Measurements from ENCODE around the gene GDF11. TPM values are rescaled to one million over a fixed set of nuclear protein-coding genes. Genes with fewer than 3 reads are reported as not detected.

GDF11 gene
- total and polyA plus RNA-seq, 2 of the 8 experiments (the other 6 are each of a cell fraction or from before 2014, with no cell fraction given), result 12.1 to 15.1 TPM

DNA sequence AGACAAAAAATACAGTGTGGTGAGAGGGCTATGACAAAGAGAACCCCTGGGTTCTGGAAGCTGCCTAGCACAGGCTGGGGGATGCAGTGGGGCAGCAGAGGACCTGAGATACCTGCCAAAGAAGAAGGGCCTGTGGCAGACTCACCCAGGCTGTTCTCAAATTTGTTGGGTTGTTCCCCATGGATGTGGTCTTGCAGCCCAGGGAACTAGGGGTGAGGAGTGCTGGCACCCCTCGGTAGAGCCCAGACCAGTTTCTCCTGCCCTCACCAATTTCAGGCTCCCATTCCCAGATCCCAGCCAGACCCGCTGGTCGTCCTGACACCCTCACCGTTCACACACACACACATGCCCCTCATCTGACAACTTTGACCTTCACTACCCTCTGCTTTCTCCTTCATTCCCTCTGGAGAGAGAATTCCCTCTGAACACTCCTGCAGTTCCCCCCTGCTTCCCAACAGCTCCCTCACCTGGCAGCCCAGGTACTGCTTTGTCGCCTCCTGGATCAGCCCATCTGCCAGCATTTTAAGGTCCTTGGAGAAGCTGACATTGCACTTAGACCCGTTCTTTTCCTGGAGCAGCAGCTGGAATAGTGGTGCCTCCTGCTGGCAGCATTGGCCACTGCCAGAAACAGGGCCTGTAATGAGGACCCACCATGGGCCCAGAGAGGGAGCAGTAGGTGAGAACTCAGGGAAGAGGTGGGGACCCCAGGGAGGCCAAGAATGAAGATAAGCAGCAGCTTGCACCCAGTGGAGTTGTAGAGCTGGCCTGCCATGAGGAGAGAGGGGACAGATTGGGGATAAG lies 5.9 kb upstream of the GDF11 start:
- H3K23ac ChIP-seq (ENCODE audit: insufficient read length), result no peak overlapping the region
- no peaks in the 10 kb centered on the region for H3K79me1 ChIP-seq (ENCODE audit: low read depth, low read length)
- H3K56ac ChIP-seq (replicated peaks; ENCODE audit: insufficient read length, low read depth, low read length), result no peak overlapping the region
- WGBS, 2 experiments (ENCODE audit: extremely low coverage in 1 of 2, insufficient coverage in 1 of 2, insufficient read length in 1 of 2, insufficient replicate concordance in 2 of 2, low coverage in 1 of 2, low lambda C conversion rate in 2 of 2, missing lambda C conversion rate in 1 of 2), result 27% methylated on average over 6 of the region's 6 CpGs; no CpG with 5 or more reads in 1 of the 2 experiments
- no peak overlapping the region for H2BK20ac ChIP-seq (ENCODE audit: low read length)
- H4K5ac ChIP-seq (ENCODE audit: insufficient read length, low read depth, low read length), result no peak overlapping the region
- peak overlapping the region in 1 of 4 experiments; percentile 62; a peak in 2 of 8 replicates for H3K4me3 ChIP-seq (ENCODE audit: extremely low read depth in 1 of 4, insufficient read depth in 2 of 4, low read depth in 3 of 4, low read length in 4 of 4)
- H2BK12ac ChIP-seq (ENCODE audit: low read depth, low read length), result no peak overlapping the region; the same call in 1 of the 2 replicates
- ChIA-PET CTCF (ENCODE audit: partially characterized antibody) (interaction anchor here (0.6 to 11.1 kb wide), 44 partner anchors 7 to 1339 kb away, joined by 3 to 229 read pairs (median 6); partner anchors contain the start of genes BLOC1S1, CD63, DNAJC14 and ITGA7), POLR2A (ENCODE audit: partially characterized antibody) (interaction anchor here (1.7 to 34.1 kb wide), 5 partner anchors 14 to 190 kb away, joined by 4 to 809 read pairs (median 13); partner anchors contain the start of genes ITGA7 and PYM1)
- H3K4me2 ChIP-seq (ENCODE audit: insufficient read depth in 1 of 2, low read depth in 2 of 2, low read length in 2 of 2), result peak overlapping the region; percentile 77 to 86; a peak in 3 of 4 replicates
- no peak overlapping the region for H3K14ac ChIP-seq (ENCODE audit: insufficient read length)
- no peak overlapping the region for H3K18ac ChIP-seq (ENCODE audit: extremely low read depth, low read length)
- H3K79me2 ChIP-seq (ENCODE audit: control insufficient read depth in 1 of 2, insufficient read depth in 2 of 2, low read length in 2 of 2), result no peaks in the 10 kb centered on the region
- H4K20me1 ChIP-seq (replicated peaks in 1 of 2; ENCODE audit: control insufficient read depth in 1 of 2, insufficient read depth in 2 of 2, low read length in 2 of 2), result no peaks in the 10 kb centered on the region
- DNase-seq (ENCODE audit: low read depth in 1 of 2, low spot score in 2 of 2), result peak in 1 of 2 experiments; percentile 93
- H3K27ac ChIP-seq (ENCODE audit: low read depth, low read length), result no peak overlapping the region
- no peaks in the 10 kb centered on the region for H3K27me3 ChIP-seq (replicated peaks in 1 of 4; ENCODE audit: control insufficient read depth in 3 of 4, extremely low read depth in 1 of 4, insufficient read depth in 3 of 4, low read length in 3 of 4)
- FAIRE-seq, result peak; percentile 79
- H2AFZ ChIP-seq (ENCODE audit: low read length), result no peak overlapping the region
- no peak overlapping the region for H4K91ac ChIP-seq (replicated peaks; ENCODE audit: insufficient read length, low read length)
- H3K36me3 ChIP-seq (ENCODE audit: control insufficient read depth in 2 of 4, insufficient read depth in 4 of 4, low read length in 3 of 4), result no peaks in the 10 kb centered on the region
- no peak overlapping the region for H3K4ac ChIP-seq (replicated peaks; ENCODE audit: insufficient read length, low read depth, low read length)
- no peak overlapping the region; a peak in 1 of 7 replicates for H3K9ac ChIP-seq (replicated peaks in 1 of 4; ENCODE audit: extremely low read depth in 1 of 4, low read depth in 3 of 4, low read length in 3 of 4)
- H2BK5ac ChIP-seq (ENCODE audit: low read depth, low read length), result peak overlapping the region; percentile 47; the same call in 1 of the 2 replicates
- peaks cover 2 to 18% (median 8%) of the 10 kb centered on the region in 4 experiments; a peak in 6 of 7 replicates for H3K4me1 ChIP-seq (replicated peaks in 1 of 4; ENCODE audit: control insufficient read depth in 3 of 4, insufficient read depth in 4 of 4, low read length in 3 of 4)
- no peak overlapping the region for H2AK5ac ChIP-seq (ENCODE audit: low read depth, low read length)
- H4K8ac ChIP-seq (ENCODE audit: extremely low read depth, insufficient read depth, low read length), result no peak overlapping the region
- peaks cover 3% of the 10 kb centered on the region for H3K23me2 ChIP-seq (ENCODE audit: low read depth, low read length)
- H2BK15ac ChIP-seq (ENCODE audit: low read length), result peak overlapping the region; percentile 65; the same call in 1 of the 2 replicates
- H2BK120ac ChIP-seq (replicated peaks; ENCODE audit: low read depth, low read length), result no peak overlapping the region
- H3K9me3 ChIP-seq (ENCODE audit: insufficient read depth in 2 of 2, low read depth in 1 of 2, low read length in 1 of 2), result no peaks in the 10 kb centered on the region
- peak in 1 of 2 experiments; percentile 65; a peak in 1 of 4 replicates for TF ChIP-seq HDAC2 (IDR thresholded peaks at IDR 0.05; ENCODE audit: borderline replicate concordance in 1 of 2, low read depth in 2 of 2, low read length in 2 of 2)
- no peak for TF ChIP-seq RFX5 (IDR thresholded peaks at IDR 0.05; ENCODE audit: borderline replicate concordance, low read depth, low read length)
- no peak for TF ChIP-seq KDM4A (IDR thresholded peaks at IDR 0.05; ENCODE audit: low read depth, low read length, severe bottlenecking)
- peak in 1 of 2 experiments; percentile 68; a peak in 1 of 3 replicates for TF ChIP-seq EP300 (IDR thresholded peaks at IDR 0.05; ENCODE audit: borderline replicate concordance in 1 of 2, low read depth in 2 of 2, low read length in 2 of 2)
- peak; percentile 47 for TF ChIP-seq TAF7 (optimal IDR thresholded peaks at IDR 0.05; ENCODE audit: borderline replicate concordance, low read depth, low read length)
- TF ChIP-seq POLR2A (IDR thresholded peaks at IDR 0.05; ENCODE audit: control extremely low read depth in 1 of 2, low read depth in 2 of 2, low read length in 2 of 2), result no peak
- TF ChIP-seq TAF1 (IDR thresholded peaks at IDR 0.05; ENCODE audit: low read depth, low read length), result no peak
- peak; percentile 82 for TF ChIP-seq YY1 (IDR thresholded peaks at IDR 0.05; ENCODE audit: low read depth, low read length)
- TF ChIP-seq GABPA (IDR thresholded peaks at IDR 0.05; ENCODE audit: borderline replicate concordance, insufficient read depth, low read length), result no peak
- peak; percentile 69; the same call in 1 of the 2 replicates for TF ChIP-seq CREB1 (IDR thresholded peaks at IDR 0.05)
- peak; percentile 83; the same call in 1 of the 2 replicates for TF ChIP-seq TCF12 (IDR thresholded peaks at IDR 0.05; ENCODE audit: low read depth, low read length)

All from H1 (cell line).